OCI-LY3 (cell line): ENCODE data around the gene VIPR2.

ENCODE experiments used
- EZH2phosphoT487 ChIP-seq: fragments of 200-600 bp; shearing (Covaris generic); IDR thresholded peaks from 2 replicates; pipeline ENCODE4 v1.6.1; 2018; ENCODE audit warnings: antibody characterized with exemption, mixed run types, low read depth
- TF ChIP-seq, protein P1 (sequence below): fragments of 200-600, 300-600 bp; sonication (generic); IDR thresholded peaks from 2 replicates; pipeline ENCODE4 v1.5.1; 2014; ENCODE audit warnings: antibody characterized with exemption, low read length, low read depth

DNA sequence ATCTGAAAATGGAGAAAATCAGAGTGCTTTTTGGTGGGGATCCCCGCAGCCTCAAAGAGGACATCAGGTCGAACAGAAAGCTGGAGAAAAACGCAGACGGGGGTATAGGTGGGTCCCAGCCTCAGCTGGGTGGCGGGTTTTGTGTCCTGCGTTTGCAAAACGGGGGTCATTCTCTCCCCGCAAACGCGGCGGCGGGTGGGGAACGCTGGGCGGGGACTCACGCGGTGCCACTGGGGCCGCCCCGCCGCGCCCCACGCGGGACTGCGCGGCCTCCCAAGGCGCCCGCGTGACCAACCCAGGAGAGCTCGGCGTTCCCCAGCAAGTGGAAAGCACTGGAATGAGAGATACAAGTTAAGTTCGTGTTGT, 806 bp upstream of the VIPR2 start:
- TF ChIP-seq, protein P1, sequence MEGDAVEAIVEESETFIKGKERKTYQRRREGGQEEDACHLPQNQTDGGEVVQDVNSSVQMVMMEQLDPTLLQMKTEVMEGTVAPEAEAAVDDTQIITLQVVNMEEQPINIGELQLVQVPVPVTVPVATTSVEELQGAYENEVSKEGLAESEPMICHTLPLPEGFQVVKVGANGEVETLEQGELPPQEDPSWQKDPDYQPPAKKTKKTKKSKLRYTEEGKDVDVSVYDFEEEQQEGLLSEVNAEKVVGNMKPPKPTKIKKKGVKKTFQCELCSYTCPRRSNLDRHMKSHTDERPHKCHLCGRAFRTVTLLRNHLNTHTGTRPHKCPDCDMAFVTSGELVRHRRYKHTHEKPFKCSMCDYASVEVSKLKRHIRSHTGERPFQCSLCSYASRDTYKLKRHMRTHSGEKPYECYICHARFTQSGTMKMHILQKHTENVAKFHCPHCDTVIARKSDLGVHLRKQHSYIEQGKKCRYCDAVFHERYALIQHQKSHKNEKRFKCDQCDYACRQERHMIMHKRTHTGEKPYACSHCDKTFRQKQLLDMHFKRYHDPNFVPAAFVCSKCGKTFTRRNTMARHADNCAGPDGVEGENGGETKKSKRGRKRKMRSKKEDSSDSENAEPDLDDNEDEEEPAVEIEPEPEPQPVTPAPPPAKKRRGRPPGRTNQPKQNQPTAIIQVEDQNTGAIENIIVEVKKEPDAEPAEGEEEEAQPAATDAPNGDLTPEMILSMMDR = no peak
- TF ChIP-seq EZH2phosphoT487 = no peak
